Smooth muscle cell (in vitro differentiated cells): ENCODE data around the gene MFSD11. TPM values are rescaled to one million over a fixed set of nuclear protein-coding genes. Genes with fewer than 3 reads are reported as not detected.

Source experiments
- DNase-seq: peaks from one replicate; lab custom pipeline; 2025; ENCODE audit not compliant: unreplicated experiment; lab: John Stamatoyannopoulos, UW
- H2AFZ ChIP-seq: fragments of 200-600 bp; sonication (generic); 2 replicates; pipeline ENCODE4 v1.6.0; 2016; ENCODE audit warnings: antibody characterized with exemption, low read depth, mild to moderate bottlenecking
- H3F3A ChIP-seq: fragments of 200-600 bp; sonication (generic); 2 replicates; pipeline ENCODE4 v1.6.0; 2017; ENCODE audit warnings: antibody characterized with exemption, low read depth
- H3K27ac ChIP-seq: fragments of 200-600 bp; sonication (generic); 2 replicates; pipeline ENCODE4 v1.5.1; 2016; ENCODE audit warnings: low read depth, mild to moderate bottlenecking
- H3K27me3 ChIP-seq: fragments of 200-600 bp; sonication (generic); 2 replicates; pipeline ENCODE4 v1.6.1; 2016; ENCODE audit warnings: low read depth, mild to moderate bottlenecking
- H3K36me3 ChIP-seq: fragments of 200-600 bp; sonication (generic); 2 replicates; pipeline ENCODE4 v1.5.1; 2016; ENCODE audit warnings: low read depth
- H3K4me1 ChIP-seq: fragments of 200-600 bp; sonication (generic); 2 replicates; pipeline ENCODE4 v1.5.1; 2016; ENCODE audit warnings: low read depth
- H3K4me2 ChIP-seq: fragments of 200-600 bp; sonication (generic); 2 replicates; pipeline ENCODE4 v1.6.0; 2016; ENCODE audit warnings: mild to moderate bottlenecking
- H3K4me3 ChIP-seq: fragments of 200-600 bp; sonication (generic); 2 replicates; pipeline ENCODE4 v1.5.1; 2016; ENCODE audit warnings: mild to moderate bottlenecking
- H3K79me2 ChIP-seq: fragments of 200-600 bp; sonication (generic); 2 replicates; pipeline ENCODE4 v1.6.0; 2016; ENCODE audit warnings: low read depth, mild to moderate bottlenecking
- H3K9ac ChIP-seq: fragments of 200-600 bp; sonication (generic); 2 replicates; pipeline ENCODE4 v1.6.0; 2016; ENCODE audit warnings: low read depth
- H3K9me3 ChIP-seq: fragments of 200-600 bp; sonication (generic); replicated peaks from 2 replicates; pipeline ENCODE4 v1.5.1; 2016; ENCODE audit warnings: low read depth
- H4K20me1 ChIP-seq: fragments of 200-600 bp; sonication (generic); 2 replicates; pipeline ENCODE4 v1.6.0; 2016; ENCODE audit warnings: low read depth
- CTCF ChIP-seq: fragments of 200-600 bp; sonication (generic); IDR thresholded peaks from 2 replicates; pipeline ENCODE4 v1.5.1; 2017; ENCODE audit warnings: borderline replicate concordance, mild to moderate bottlenecking, antibody characterized with exemption; ENCODE audit not compliant: insufficient read depth, poor library complexity, severe bottlenecking
- WGBS: methylation state at CpG from one replicate; pipeline ENCODE4 v1.1.7; 2016; ENCODE audit warnings: low lambda C conversion rate; 5-methylcytosine and 5-hydroxymethylcytosine counted together
- polyA plus RNA-seq: library from polyadenylated mRNA; unstranded; fragments of >200 nt; fragmentation: Nextera tagmentation; extraction: Ambion mirVana; gene quantifications from 2 replicates; pipeline ENCODE4 v1.2.1, GENCODE V29; 2016
- total RNA-seq: library from RNA; depleted of rRNA; stranded (reverse); fragments of >200 nt; gene quantifications from 2 replicates; pipeline ENCODE4 v1.2.3, GENCODE V29; 2014

MFSD11 gene
- total and polyA plus RNA-seq, 2 experiments from 2014 or later = 28.1 to 56.6 TPM

- peak overlapping the region; percentile 100 for H3K27ac ChIP-seq
These were observed 23.0 kb upstream of the MFSD11 start for GRCh38 chr17:76714822-76715495.

DNA sequence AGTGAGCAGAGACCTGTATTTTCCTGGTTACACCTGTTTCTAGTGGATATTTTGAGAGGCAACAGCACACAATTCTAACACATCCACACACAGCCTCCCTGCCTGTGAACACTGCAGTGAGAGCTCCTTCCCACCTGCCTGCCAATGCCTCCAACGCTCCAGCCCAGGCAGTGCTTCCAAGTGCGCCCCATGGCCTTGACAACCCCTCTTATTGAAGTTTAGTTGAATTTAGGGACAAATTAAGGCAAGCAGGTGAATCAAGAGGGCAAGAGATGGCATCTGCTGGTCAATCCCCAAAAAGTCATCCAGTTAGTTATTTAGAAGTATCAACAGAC is 22.5 kb upstream of the MFSD11 start:
- Histone ChIP-seq H3K27ac (peak overlapping the region; percentile 100), H3F3A (peaks cover 31% of the 10 kb centered on the region), H2AFZ (no peak overlapping the region), H3K27me3 (no peaks in the 10 kb centered on the region), H3K9ac (peak overlapping the region; percentile 35), H3K4me1 (peaks cover 14% of the 10 kb centered on the region), H3K79me2 (no peaks in the 10 kb centered on the region), H3K9me3 (no peaks in the 10 kb centered on the region), H3K4me2 (peak overlapping the region; percentile 22), H4K20me1 (peaks cover 84% of the 10 kb centered on the region), H3K36me3 (peaks cover 9% of the 10 kb centered on the region), H3K4me3 (no peak overlapping the region)
- 95% methylated on average over 2 of the region's 2 CpGs for WGBS
- no peak for TF ChIP-seq CTCF
- no peak for DNase-seq

More at GRCh38 chr17:76714822-76715495, 23.0 kb upstream of the MFSD11 start:
- H3K9me3 ChIP-seq = no peaks in the 10 kb centered on the region
- peak; percentile 92 for TF ChIP-seq CTCF
- H3K4me2 ChIP-seq = peak overlapping the region; percentile 22
- H2AFZ ChIP-seq = no peak overlapping the region
- WGBS = 39% methylated on average over 4 of the region's 4 CpGs
- H3K9ac ChIP-seq = peak overlapping the region; percentile 35
- peaks cover 28% of the 10 kb centered on the region for H3F3A ChIP-seq
- H3K36me3 ChIP-seq = peaks cover 4% of the 10 kb centered on the region
- peak; percentile 38 for DNase-seq
- H3K27me3 ChIP-seq = no peaks in the 10 kb centered on the region
- peaks cover 16% of the 10 kb centered on the region for H3K4me1 ChIP-seq
- peaks cover 79% of the 10 kb centered on the region for H4K20me1 ChIP-seq
- H3K79me2 ChIP-seq = no peaks in the 10 kb centered on the region
- H3K4me3 ChIP-seq = no peak overlapping the region

GRCh38 chr17:76716146-76716838 is 21.6 kb upstream of the MFSD11 start:
- H3K9ac ChIP-seq = peak overlapping the region; percentile 93
- WGBS = 28% methylated on average over 13 of the region's 13 CpGs

More at GRCh38 chr17:76716146-76716838, 21.6 kb upstream of the MFSD11 start:
- H3K9me3 ChIP-seq = no peaks in the 10 kb centered on the region
- H3K4me3 ChIP-seq = peak overlapping the region; percentile 14
- peaks cover 33% of the 10 kb centered on the region for H3F3A ChIP-seq
- H3K27me3 ChIP-seq = no peaks in the 10 kb centered on the region
- peaks cover 5% of the 10 kb centered on the region for H3K79me2 ChIP-seq
- TF ChIP-seq CTCF = no peak
- H2AFZ ChIP-seq = no peak overlapping the region
- H3K36me3 ChIP-seq = peaks cover 15% of the 10 kb centered on the region
- H3K27ac ChIP-seq = peak overlapping the region; percentile 100
- peaks cover 10% of the 10 kb centered on the region for H3K4me1 ChIP-seq
- peak; percentile 20 for DNase-seq
- H3K4me2 ChIP-seq = peak overlapping the region; percentile 81
- peaks cover 92% of the 10 kb centered on the region for H4K20me1 ChIP-seq
